ENCODE measurements around the gene G2E3.
"Not testable (repeated sequence)": the region's sequence is repeated elsewhere in the genome, so short reads cannot be mapped to it uniquely, and the experiment has no call there.

The G2E3 gene

DNA sequence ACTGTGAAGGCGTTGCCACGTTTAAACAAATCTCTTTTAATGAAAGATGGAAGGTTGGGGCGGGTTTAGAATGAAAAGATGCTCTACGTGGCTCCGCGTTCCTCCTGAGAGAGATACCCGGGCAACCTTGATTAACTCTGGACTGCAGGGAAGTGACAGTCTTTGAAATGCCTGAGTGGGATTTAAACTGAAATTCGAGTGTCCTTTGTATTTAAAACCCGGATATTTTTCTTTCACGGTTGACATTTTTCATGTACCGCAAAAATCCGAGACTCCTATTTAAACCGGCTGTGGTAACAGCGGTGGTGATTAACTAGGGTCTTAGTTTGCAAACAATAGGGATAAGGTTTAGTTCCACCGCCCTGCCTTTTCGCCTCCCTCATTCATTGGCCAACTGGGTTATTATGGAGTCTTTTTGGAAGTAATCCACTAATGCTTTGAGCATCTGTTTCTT lies 707 bp downstream of the G2E3 start:
- H3K79me2 ChIP-seq (ENCODE audit: control insufficient read depth, insufficient read depth, low read length, unreplicated experiment): peaks cover 56% of the 10 kb centered on the region
- peak overlapping the region; percentile 100 for H3K4me3 ChIP-seq (ENCODE audit: low read depth, low read length)
- H3K36me3 ChIP-seq (ENCODE audit: insufficient read depth, low read length): peaks cover 10% of the 10 kb centered on the region
- H3K4me1 ChIP-seq (ENCODE audit: control insufficient read depth, insufficient read depth, low read length, unreplicated experiment): peaks cover 13% of the 10 kb centered on the region
- no peaks in the 10 kb centered on the region for H3K27me3 ChIP-seq (ENCODE audit: insufficient read depth, low read length)
- H2AFZ ChIP-seq (ENCODE audit: low read length, unreplicated experiment): peak overlapping the region; percentile 99
- peak overlapping the region; percentile 77 for H3K27ac ChIP-seq (ENCODE audit: low read depth, low read length)

DNA sequence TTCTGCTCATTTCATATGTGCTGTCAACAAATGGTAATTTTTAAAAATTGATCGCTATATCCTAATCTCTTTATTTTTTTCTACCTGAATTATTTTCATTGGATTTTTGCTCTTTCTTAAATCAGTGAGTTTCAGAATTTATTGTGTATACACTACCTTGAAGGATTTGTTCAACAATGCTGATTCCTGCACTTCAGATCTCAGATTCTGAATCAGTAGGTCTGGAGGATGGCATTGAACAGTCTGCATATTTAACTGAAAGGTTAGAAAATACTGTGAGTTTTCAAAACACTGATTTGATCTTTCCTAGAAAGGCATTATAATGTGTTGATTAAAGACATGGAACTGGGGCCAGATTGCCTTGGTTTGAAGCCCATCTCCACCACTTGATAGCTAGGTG lies 1.6 kb downstream of the G2E3 start:
- Histone ChIP-seq H3K27ac (ENCODE audit: low read depth, low read length) (no peak overlapping the region), H3K27me3 (ENCODE audit: insufficient read depth, low read length) (no peaks in the 10 kb centered on the region), H3K79me2 (ENCODE audit: control insufficient read depth, insufficient read depth, low read length, unreplicated experiment) (peaks cover 64% of the 10 kb centered on the region), H2AFZ (ENCODE audit: low read length, unreplicated experiment) (no peak overlapping the region), H3K4me1 (ENCODE audit: control insufficient read depth, insufficient read depth, low read length, unreplicated experiment) (peaks cover 13% of the 10 kb centered on the region), H3K4me3 (ENCODE audit: low read depth, low read length) (peak overlapping the region; percentile 100), H3K36me3 (ENCODE audit: insufficient read depth, low read length) (peaks cover 12% of the 10 kb centered on the region)

DNA sequence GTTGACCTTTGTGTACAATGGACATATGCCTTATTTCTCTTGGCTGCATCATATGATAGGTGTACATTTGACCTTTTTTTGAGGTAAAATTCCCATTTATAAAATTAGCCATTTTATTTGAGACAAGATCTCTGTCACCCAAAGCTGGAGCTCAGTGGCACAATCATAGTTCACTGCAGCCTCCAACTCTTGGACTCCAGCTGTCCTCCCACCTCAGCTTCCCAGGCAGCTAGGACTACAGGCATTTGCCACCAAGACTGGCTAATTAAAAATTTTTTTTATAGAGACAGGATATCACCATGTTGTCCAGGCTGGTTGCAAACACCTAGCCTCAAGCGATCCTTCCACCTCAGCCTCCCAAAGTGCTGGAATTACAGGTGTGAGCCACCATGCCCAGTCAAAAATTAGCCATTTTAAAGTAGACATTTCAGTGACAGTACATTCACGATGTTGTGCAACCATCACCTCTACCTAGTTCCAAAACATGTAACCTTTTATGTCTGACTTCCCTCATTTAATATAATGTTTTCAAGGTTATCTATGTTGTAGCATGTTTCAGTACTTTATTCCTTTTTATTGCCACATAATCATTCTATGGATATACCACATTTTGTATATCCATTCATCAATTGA lies 5.4 kb downstream of the G2E3 start:
- no peaks in the 10 kb centered on the region for H3K27me3 ChIP-seq (ENCODE audit: insufficient read depth, low read length)
- H3K27ac ChIP-seq (ENCODE audit: low read depth, low read length): no peak overlapping the region
- H3K4me1 ChIP-seq (ENCODE audit: control insufficient read depth, insufficient read depth, low read length, unreplicated experiment): peaks cover 18% of the 10 kb centered on the region
- H3K4me3 ChIP-seq (ENCODE audit: low read depth, low read length): no peak overlapping the region
- H3K79me2 ChIP-seq (ENCODE audit: control insufficient read depth, insufficient read depth, low read length, unreplicated experiment): peaks cover 97% of the 10 kb centered on the region
- H3K36me3 ChIP-seq (ENCODE audit: insufficient read depth, low read length): peaks cover 12% of the 10 kb centered on the region
- H2AFZ ChIP-seq (ENCODE audit: low read length, unreplicated experiment): no peak overlapping the region

DNA sequence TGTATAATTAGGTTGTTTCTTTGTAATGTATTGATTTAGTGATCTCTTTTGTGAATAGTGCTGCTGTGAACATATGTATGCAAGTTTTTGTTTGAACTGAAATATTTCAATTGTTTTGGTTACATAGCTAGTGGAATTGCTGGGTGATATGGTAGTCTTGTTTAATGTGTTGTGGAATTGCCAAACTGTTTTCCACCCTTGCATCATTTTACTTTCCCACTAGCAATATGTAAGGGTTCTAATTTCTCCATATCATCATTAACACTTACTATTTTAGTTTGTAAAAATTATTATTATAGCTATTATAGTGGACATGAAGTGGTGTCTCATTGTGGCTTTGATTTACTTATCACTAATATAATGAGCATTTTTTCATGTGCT lies 5.9 kb downstream of the G2E3 start:
- Histone ChIP-seq H3K36me3 (ENCODE audit: insufficient read depth, low read length) (peaks cover 12% of the 10 kb centered on the region), H3K27ac (ENCODE audit: low read depth, low read length) (no peak overlapping the region), H3K4me3 (ENCODE audit: low read depth, low read length) (no peak overlapping the region), H3K27me3 (ENCODE audit: insufficient read depth, low read length) (no peaks in the 10 kb centered on the region), H3K4me1 (ENCODE audit: control insufficient read depth, insufficient read depth, low read length, unreplicated experiment) (peaks cover 20% of the 10 kb centered on the region), H3K79me2 (ENCODE audit: control insufficient read depth, insufficient read depth, low read length, unreplicated experiment) (peaks cover 97% of the 10 kb centered on the region), H2AFZ (ENCODE audit: low read length, unreplicated experiment) (no peak overlapping the region)

DNA sequence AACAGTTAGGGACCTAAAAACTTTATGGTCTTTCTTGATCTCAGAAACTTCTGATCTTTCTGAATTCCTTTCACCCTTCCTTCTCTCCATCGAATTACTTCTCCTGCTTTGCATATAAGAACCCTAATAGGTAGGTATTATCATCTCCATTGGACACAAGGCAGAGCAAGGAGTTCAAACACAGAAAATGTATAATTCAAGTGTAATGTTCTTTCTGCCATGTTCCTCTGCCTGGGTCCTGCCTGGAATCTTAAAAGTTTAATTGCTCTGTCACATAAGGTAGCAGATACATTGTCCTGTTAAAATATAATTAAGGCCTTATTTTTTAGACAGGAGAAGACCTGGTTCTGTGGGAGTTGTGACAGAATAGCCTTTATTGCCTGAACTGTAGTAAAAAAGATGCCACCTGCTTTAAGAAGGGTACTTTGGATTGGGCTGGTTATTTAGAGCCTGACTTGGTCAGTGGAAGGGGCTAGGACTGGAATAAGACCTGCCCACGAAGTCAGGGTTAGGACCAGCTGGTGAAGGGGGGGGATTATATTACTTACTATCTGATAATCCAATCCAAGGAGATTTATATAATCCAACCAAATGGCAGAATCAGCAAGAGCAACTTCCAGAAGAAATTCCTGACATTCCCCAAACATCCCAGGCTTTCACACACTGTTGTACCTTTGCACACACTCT lies 10.4 kb downstream of the G2E3 start:
- Histone ChIP-seq H3K79me2 (ENCODE audit: control insufficient read depth, insufficient read depth, low read length, unreplicated experiment) (peaks cover 98% of the 10 kb centered on the region), H3K4me1 (ENCODE audit: control insufficient read depth, insufficient read depth, low read length, unreplicated experiment) (peaks cover 36% of the 10 kb centered on the region), H3K36me3 (ENCODE audit: insufficient read depth, low read length) (peaks cover 4% of the 10 kb centered on the region), H3K27ac (ENCODE audit: low read depth, low read length) (no peak overlapping the region), H3K27me3 (ENCODE audit: insufficient read depth, low read length) (no peaks in the 10 kb centered on the region), H3K4me3 (ENCODE audit: low read depth, low read length) (no peak overlapping the region), H2AFZ (ENCODE audit: low read length, unreplicated experiment) (no peak overlapping the region)

DNA sequence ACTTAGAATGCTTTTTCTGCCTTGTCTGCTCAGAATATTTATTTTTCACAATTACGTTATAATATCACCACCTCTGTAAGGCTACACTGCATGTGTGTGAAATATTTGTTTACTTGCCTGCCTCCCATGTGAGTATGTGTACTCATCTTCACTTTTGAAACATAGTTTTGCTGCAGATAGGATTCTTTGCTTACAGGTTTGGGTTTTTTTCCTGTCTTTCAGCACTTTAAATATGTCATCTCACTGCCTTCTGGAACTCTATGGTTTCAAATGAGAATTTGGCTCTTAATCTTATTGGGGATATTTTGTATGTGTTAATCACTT lies 10.9 kb downstream of the G2E3 start:
- Histone ChIP-seq H3K4me3 (ENCODE audit: low read depth, low read length) (no peak overlapping the region), H2AFZ (ENCODE audit: low read length, unreplicated experiment) (no peak overlapping the region), H3K27ac (ENCODE audit: low read depth, low read length) (no peak overlapping the region), H3K36me3 (ENCODE audit: insufficient read depth, low read length) (0 out of 2 replicates have a peak, but pooled peaks cover under 1% of the 10 kb centered on the region), H3K27me3 (ENCODE audit: insufficient read depth, low read length) (no peaks in the 10 kb centered on the region), H3K4me1 (ENCODE audit: control insufficient read depth, insufficient read depth, low read length, unreplicated experiment) (peaks cover 36% of the 10 kb centered on the region), H3K79me2 (ENCODE audit: control insufficient read depth, insufficient read depth, low read length, unreplicated experiment) (peaks cover 98% of the 10 kb centered on the region)

DNA sequence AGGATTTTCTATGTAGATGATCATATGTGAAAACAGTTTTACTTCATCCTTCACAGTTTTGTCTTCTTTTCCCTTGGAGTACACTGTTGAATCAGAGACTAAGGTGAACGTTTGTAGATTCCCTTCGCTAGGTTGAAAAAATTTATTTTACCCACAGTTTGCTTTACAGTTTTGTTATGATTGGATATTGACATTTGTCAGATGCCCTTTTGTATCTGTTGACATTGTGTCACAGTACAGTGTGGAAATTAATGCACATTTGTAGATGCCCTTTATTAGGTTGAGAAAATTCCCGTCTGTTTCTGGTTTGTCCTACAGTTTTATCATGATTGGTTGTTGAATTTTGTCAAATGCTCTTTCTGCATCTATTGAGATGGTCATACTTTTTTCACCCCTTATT lies 13.3 kb downstream of the G2E3 start:
- peaks cover 33% of the 10 kb centered on the region for H3K4me1 ChIP-seq (ENCODE audit: control insufficient read depth, insufficient read depth, low read length, unreplicated experiment)
- H2AFZ ChIP-seq (ENCODE audit: low read length, unreplicated experiment): no peak overlapping the region

DNA sequence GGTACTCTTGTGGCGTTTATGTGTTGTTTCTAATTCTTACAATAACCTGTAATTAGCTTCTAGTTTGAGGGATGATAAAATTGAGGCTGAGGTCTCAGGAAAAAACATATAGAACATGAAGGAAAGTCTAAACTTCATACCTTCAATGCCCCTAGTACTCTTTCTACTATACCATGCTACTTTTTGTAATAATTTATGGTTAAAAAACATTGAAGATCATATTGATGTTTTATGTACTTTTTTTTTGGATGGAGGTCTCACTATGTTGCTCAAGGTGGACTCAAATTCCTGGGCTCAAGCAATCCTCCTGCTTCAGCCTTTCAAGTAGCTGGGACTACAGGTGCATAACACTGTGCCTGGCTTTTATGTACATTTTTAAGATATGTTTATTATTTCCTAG lies 13.8 kb downstream of the G2E3 start:
- Histone ChIP-seq H3K79me2 (ENCODE audit: control insufficient read depth, insufficient read depth, low read length, unreplicated experiment) (peaks cover 99% of the 10 kb centered on the region), H3K27me3 (ENCODE audit: insufficient read depth, low read length) (no peaks in the 10 kb centered on the region), H3K27ac (ENCODE audit: low read depth, low read length) (no peak overlapping the region), H2AFZ (ENCODE audit: low read length, unreplicated experiment) (no peak overlapping the region), H3K4me1 (ENCODE audit: control insufficient read depth, insufficient read depth, low read length, unreplicated experiment) (peaks cover 37% of the 10 kb centered on the region), H3K36me3 (ENCODE audit: insufficient read depth, low read length) (no peaks in the 10 kb centered on the region), H3K4me3 (ENCODE audit: low read depth, low read length) (no peak overlapping the region)

More for the DNA sequence above, 13.3 kb downstream of the G2E3 start:
- Histone ChIP-seq H3K36me3 (ENCODE audit: insufficient read depth, low read length) (no peaks in the 10 kb centered on the region), H3K27me3 (ENCODE audit: insufficient read depth, low read length) (no peaks in the 10 kb centered on the region), H3K27ac (ENCODE audit: low read depth, low read length) (no peak overlapping the region), H3K4me3 (ENCODE audit: low read depth, low read length) (no peak overlapping the region), H3K79me2 (ENCODE audit: control insufficient read depth, insufficient read depth, low read length, unreplicated experiment) (peaks cover 99% of the 10 kb centered on the region)

DNA sequence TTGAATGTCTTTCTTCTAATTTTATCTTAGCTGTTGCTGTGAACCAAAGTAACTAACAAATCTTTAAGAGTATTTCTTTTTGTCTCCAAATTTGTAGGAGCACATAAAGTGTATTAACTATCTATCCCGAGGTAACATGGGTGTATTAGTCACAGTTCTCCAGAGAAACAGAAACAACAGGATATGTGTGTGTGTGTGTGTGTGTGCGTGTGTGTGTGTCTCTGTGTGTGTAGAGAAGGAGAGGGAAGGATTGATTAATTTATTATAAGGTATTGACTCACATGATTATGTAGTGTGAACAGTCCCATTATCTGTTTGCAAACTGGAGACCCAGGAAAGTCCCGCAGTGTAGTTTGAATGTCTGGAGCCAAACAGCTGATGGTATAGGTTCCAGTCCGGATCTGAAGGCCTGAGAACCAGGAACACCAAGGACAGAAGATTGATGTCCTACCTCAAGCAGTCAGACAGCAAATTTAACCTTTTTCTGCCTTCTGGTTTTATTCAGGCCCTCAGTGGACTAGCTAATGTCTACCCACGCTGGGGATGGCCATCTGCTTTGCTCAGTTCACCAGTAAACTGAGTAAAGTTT lies 14.4 kb downstream of the G2E3 start:
- no peak overlapping the region for H2AFZ ChIP-seq (ENCODE audit: low read length, unreplicated experiment)
- peaks cover 37% of the 10 kb centered on the region for H3K4me1 ChIP-seq (ENCODE audit: control insufficient read depth, insufficient read depth, low read length, unreplicated experiment)
- H3K4me3 ChIP-seq (ENCODE audit: low read depth, low read length): no peak overlapping the region
- no peaks in the 10 kb centered on the region for H3K36me3 ChIP-seq (ENCODE audit: insufficient read depth, low read length)
- H3K27ac ChIP-seq (ENCODE audit: low read depth, low read length): no peak overlapping the region
- H3K27me3 ChIP-seq (ENCODE audit: insufficient read depth, low read length): no peaks in the 10 kb centered on the region
- peaks cover 99% of the 10 kb centered on the region for H3K79me2 ChIP-seq (ENCODE audit: control insufficient read depth, insufficient read depth, low read length, unreplicated experiment)

DNA sequence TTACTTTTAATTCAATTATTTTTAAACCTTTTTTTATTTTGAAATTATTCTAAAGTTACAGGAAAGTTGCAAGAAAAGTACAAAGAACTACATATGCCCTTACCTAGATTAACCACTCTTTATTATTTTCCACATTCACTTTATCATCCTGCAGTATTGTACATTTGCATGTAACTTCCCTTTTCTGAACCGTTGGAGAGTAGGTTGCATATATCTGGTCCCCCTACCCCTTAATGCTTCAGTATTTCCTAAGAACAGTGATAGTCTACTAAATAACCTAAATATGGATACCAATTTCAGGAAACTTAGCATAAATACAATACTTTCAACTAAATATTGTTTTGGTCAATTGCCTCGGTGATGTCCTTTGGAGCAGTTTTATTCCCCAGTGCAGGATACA lies 15.0 kb downstream of the G2E3 start:
- H2AFZ ChIP-seq (ENCODE audit: low read length, unreplicated experiment): no peak overlapping the region
- H3K27me3 ChIP-seq (ENCODE audit: insufficient read depth, low read length): no peaks in the 10 kb centered on the region
- H3K4me3 ChIP-seq (ENCODE audit: low read depth, low read length): no peak overlapping the region
- no peaks in the 10 kb centered on the region for H3K36me3 ChIP-seq (ENCODE audit: insufficient read depth, low read length)
- peaks cover 37% of the 10 kb centered on the region for H3K4me1 ChIP-seq (ENCODE audit: control insufficient read depth, insufficient read depth, low read length, unreplicated experiment)
- peaks cover 99% of the 10 kb centered on the region for H3K79me2 ChIP-seq (ENCODE audit: control insufficient read depth, insufficient read depth, low read length, unreplicated experiment)
- H3K27ac ChIP-seq (ENCODE audit: low read depth, low read length): no peak overlapping the region

DNA sequence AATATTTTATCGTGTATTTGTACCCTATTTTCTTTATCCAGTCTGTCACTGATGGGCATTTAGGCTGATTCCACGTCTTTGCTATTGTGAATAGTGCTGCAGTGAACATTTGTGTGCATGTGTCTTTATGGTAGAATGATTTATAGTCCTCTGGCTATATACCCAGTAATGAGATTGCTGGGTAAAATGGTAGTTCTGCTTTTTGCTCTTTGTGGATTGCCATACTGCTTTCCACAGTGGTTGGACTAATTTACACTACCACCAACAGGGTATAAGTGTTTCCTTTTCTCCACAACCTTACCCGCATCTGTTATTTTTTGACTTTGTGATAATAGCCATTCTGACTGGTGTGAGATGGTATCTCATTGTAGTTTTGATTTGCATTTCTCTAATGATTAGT lies 15.8 kb downstream of the G2E3 start:
- not testable (repeated sequence) for H3K27me3 ChIP-seq (ENCODE audit: insufficient read depth, low read length); H2AFZ ChIP-seq (ENCODE audit: low read length, unreplicated experiment); H3K36me3 ChIP-seq (ENCODE audit: insufficient read depth, low read length); H3K4me3 ChIP-seq (ENCODE audit: low read depth, low read length); H3K27ac ChIP-seq (ENCODE audit: low read depth, low read length)
- peaks cover 99% of the 10 kb centered on the region for H3K79me2 ChIP-seq (ENCODE audit: control insufficient read depth, insufficient read depth, low read length, unreplicated experiment)
- peaks cover 35% of the 10 kb centered on the region for H3K4me1 ChIP-seq (ENCODE audit: control insufficient read depth, insufficient read depth, low read length, unreplicated experiment)
